GM21737 (cell line): ENCODE results near the gene ROR2.

ENCODE experiments used
- ATAC-seq: cut with Tn5 transposase; IDR thresholded peaks from one replicate; pipeline ENCODE4 v1.9.1; 2021; ENCODE audit warnings: mild to moderate bottlenecking, moderate library complexity; ENCODE audit not compliant: unreplicated experiment

The ROR2 gene

DNA sequence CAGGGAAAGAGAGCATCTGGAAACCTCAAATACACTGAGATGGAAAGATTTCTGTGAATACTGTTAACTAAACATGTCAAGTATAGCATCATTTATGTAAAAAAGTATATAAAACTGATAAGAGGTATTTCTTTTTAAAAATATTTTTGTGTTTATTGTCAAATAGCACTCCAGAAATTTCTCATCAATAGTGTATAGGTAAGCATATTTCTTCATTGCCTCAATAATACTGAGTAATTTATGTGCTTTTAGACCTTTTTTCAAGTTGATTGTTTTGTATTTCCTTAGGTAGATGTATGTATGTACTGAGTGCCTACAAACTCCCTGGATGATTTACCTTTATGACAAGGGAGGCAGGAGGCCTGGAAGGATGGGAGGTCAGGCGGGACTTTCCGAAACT lies 196.3 kb downstream of the ROR2 start:
- ATAC-seq: no peak

GRCh38 chr9:91751922-91752321 lies 198.1 kb downstream of the ROR2 start:
- ATAC-seq: no peak

DNA sequence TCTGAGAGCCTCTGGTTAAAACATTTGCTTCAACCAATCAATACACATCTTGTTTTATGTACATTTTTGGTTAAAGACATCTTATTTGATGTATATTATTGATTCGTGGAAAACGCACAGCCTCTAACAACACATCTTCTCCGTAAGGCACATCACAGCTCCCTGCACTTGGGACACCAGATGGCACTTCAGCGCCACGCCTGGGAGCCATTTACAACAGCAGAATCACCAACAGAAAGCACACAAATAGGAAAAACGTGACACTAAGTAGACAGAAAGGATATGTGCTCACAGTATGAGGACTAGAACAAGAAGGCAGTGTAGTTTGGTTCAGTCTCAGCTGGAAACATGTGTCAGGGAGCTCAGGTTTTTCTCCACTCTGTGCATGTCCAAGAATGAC lies 199.7 kb downstream of the ROR2 start:
- no peak for ATAC-seq

GRCh38 chr9:91746904-91747303 lies 203.1 kb downstream of the ROR2 start:
- ATAC-seq: no peak

GRCh38 chr9:91746357-91746756 lies 203.7 kb downstream of the ROR2 start:
- no peak for ATAC-seq

- ATAC-seq: no peak
Measured at GRCh38 chr9:91744114-91744513, 205.9 kb downstream of the ROR2 start.

DNA sequence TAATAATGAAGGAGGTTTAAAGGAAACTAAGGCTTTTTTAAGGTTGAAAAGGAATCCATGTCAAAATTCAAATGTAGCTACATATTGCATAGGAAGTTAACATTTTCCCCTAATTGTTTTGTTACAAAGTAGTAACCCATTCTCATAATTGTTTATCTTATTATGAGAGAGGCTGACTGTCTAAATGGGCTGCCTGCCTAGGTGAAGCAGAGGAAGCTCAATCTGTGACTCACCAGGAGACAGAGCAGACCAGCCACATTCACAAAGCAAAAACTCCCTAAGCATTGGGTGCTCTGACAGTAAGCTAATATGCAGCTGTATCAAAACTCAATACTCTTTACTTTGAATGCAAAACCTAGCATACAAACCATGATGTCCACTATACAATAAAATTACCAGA lies 208.5 kb downstream of the ROR2 start:
- ATAC-seq: no peak

DNA sequence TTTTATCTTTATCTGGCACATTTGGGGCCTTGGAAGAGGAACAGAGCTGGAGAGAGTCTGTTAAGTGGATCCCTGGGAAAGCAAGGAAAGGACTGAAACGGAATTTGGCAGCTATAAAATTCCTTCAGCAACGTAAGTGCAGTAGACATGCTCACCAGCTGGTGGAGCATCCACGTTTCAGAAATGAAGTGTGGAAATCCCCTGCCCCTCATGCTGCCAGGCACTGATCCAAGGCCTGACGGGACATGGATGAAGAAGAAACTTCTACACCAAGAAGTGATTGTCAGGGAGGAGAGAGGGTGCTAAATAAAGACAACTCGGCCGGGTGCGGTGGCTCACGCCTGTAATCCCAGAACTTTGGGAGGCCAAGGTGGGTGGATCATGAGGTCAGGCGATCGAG lies 209.3 kb downstream of the ROR2 start:
- no peak for ATAC-seq

- no peak for ATAC-seq
Measured at GRCh38 chr9:91736898-91737601, 213.0 kb downstream of the ROR2 start.

GRCh38 chr9:91736311-91736710 lies 213.7 kb downstream of the ROR2 start:
- no peak for ATAC-seq

DNA sequence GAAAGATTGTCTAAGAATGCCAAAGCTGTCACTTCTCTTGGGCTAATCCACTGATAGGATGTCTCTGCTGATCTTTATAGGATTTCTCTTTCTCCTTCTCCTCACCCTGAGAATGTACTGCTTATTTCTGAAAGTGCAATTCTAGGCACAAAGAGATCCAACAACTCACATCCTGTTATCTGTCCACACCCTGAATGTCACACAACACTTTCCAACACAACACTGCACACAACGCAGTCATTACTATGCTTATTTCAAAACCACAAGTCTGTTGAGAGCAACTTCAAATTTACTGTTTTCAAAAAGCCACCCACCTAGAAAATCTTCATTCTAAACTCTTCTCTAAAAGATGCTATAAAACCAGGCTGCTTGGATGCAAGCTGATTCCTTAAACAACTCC lies 215.0 kb downstream of the ROR2 start:
- ATAC-seq: no peak

GRCh38 chr9:91734371-91734981 lies 215.6 kb downstream of the ROR2 start:
- ATAC-seq: no peak

- ATAC-seq: no peak
Measured at GRCh38 chr9:91733006-91733624, 216.9 kb downstream of the ROR2 start.

GRCh38 chr9:91732187-91733005 lies 217.6 kb downstream of the ROR2 start:
- ATAC-seq: no peak

DNA sequence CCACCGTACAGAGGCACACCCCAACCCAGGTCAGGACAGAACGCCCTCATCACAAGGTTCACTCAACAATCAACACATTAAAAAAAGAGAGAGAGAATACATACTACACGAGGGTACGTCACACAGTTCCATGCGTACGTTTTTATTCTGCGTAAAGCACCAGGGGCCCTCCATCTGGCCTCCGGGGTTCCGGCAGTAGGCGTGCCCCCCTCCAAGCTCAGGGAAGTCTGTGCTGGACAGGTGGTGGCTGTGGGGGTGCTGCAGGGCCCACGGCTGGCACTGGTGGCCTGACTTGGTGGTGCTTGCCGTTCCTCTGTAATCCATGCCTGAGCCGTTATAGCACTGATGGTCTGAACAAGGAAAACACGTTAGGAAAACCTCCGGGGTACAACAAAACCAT lies 219.2 kb downstream of the ROR2 start:
- no peak for ATAC-seq

DNA sequence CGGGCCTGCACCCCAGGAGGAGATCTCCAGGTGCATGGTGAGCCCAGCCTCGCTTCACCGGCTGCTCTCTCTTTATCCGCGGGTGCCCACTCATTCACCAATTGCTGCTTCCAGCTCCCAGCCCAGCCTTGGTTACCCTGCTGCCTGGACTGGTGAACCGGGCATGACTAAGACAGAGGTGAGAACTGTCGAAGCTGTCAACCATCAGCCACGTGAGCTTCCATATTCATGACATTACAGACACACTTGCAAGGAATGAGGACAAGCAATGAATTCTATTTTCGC lies 220.5 kb downstream of the ROR2 start:
- ATAC-seq: no peak

DNA sequence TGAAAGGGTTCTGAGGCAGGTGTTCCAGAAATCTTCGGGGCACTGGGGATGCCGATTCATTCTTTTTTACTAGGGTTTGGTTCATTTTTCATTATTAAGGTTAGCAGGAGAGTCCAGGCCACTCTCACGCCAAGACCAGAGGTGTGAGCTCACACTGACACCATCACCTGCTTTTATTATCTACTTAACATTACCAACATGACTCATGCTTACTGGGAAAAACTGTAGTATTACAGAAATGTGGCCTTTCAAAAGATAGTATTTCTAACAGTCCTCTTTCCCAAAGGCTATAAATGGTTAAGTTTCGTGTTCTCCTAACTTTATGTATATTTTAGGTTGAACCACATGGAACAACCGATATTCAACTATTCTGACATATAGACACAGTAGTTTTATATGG lies 222.1 kb downstream of the ROR2 start:
- ATAC-seq: no peak

DNA sequence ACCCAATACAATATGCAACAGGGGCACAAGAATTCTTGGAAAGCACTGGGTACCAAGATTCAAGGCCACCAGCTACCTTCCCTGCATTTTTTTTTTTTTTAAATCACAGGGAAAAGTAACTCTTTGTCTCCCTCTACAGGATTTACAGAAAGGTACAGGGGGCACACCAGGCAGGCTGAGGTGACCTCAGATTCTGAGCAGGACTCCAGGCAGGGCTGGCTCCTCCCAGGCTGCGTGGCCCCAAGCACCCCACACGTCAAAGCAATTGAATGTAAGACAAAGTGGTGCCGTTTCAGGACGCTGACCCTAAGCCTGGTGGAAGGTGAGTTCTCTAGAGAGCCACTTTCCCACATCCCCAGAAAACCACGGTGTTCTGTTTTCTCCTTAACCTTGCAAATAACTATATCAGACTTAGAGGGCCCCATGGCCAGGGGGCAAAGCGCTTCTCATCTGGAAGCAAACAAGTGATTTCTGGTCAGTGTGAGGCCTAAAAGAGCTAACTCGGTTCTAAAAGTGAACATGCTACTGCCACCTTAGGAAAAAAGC lies 222.6 kb downstream of the ROR2 start:
- ATAC-seq: no peak

DNA sequence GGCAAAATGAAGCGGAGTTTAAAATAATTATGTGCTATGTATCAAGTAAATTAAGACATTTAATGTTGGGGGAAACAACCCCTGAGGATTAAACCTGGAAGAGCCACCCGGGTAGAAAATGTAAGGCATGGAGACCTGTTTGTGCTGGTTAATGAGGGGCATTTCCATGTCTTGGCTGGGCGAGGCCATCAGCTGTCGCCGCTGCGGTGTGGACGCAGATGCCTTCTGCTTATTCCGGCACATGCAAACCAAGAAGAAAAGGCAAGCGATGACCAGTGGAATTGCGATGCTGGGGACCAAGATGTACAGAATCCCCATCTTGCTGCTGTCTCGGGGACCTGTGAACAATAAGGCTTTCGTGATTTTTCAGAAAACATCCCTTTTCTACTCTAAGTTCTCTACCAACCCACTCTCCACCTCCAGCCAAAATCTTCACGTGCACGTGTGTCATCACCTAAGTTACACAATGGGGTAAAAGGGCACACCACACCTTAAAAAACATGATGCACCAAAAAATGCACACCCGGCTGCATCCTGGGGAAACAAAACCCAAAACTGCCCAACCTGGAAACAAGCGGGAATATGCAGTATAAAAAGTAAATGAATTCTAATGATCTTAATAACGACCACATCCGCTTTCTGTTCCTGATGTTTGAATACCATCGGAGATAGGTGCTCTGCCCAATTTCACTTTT lies 223.5 kb downstream of the ROR2 start:
- ATAC-seq: no peak

DNA sequence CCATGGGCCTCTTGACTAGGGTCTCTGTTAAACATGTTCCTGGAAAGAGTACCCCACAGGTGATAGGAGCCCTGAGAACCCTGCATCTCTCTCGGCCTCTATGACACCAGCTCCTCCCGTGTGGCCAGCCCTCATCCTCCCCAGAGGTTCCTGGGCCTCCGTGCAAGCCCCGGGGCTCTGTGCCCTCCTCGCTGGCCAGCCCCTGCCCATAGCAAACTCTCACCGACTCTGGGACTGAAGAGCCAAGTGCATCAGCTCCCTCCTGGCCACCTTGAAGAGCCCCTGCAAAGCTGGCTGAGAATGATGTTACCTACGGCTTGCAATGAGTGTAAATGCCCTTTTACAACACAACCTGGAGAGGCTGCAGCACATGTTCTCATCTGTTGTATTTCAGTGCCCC lies 224.4 kb downstream of the ROR2 start:
- ATAC-seq: no peak
